MCF 10A (cell line): ENCODE measurements around the gene PIK3R5. TPM values are rescaled to one million over a fixed set of nuclear protein-coding genes. Genes with fewer than 3 reads are reported as not detected.

Experiments
- BruUV-seq: library from RNA; stranded (reverse); fragments of 400-500 nt; replicated peaks from 2 replicates; lab custom pipeline; 2021; lab: Mats Ljungman, UMichigan
- CTCF ChIA-PET: fragments of 300-600 bp; sonication (Branson Sonifier 250); formaldehyde crosslinking; extraction: SDS; loops from one replicate; lab custom pipeline; 2021; ENCODE audit warnings: antibody characterized with exemption, inconsistent platforms; lab: Yijun Ruan, JAX
- POLR2A ChIA-PET: fragments of 300-600, 350-650 bp; sonication (Branson Sonifier 250); formaldehyde crosslinking; extraction: SDS; loops from one replicate; lab custom pipeline; 2020; ENCODE audit warnings: antibody characterized with exemption, inconsistent platforms; lab: Yijun Ruan, JAX
- DNase-seq: peaks from one replicate; pipeline ENCODE4 v3.0.0-alpha.2; 2018; ENCODE audit not compliant: unreplicated experiment
- H3K27ac Mint-ChIP-seq: one replicate; pipeline ENCODE4 v1.8.0; 2022; ENCODE audit warnings: mild to moderate bottlenecking, low read depth, mixed read lengths; ENCODE audit not compliant: unreplicated experiment
- H3K27me3 Mint-ChIP-seq: one replicate; pipeline ENCODE4 v1.8.0; 2022; ENCODE audit warnings: mixed read lengths; ENCODE audit not compliant: insufficient read depth, unreplicated experiment
- H3K36me3 Mint-ChIP-seq: one replicate; pipeline ENCODE4 v1.8.0; 2022; ENCODE audit warnings: mild to moderate bottlenecking, moderate library complexity, mixed read lengths; ENCODE audit not compliant: insufficient read depth, unreplicated experiment
- H3K4me1 Mint-ChIP-seq: one replicate; pipeline ENCODE4 v1.8.0; 2022; ENCODE audit warnings: mixed read lengths; ENCODE audit not compliant: insufficient read depth, unreplicated experiment
- H3K4me3 Mint-ChIP-seq: one replicate; pipeline ENCODE4 v1.8.0; 2022; ENCODE audit warnings: mild to moderate bottlenecking, moderate library complexity, mixed read lengths; ENCODE audit not compliant: unreplicated experiment
- H3K9me3 Mint-ChIP-seq: one replicate; pipeline ENCODE4 v1.8.0; 2022; ENCODE audit warnings: mixed read lengths; ENCODE audit not compliant: unreplicated experiment
- CTCF ChIP-seq: fragments of 200-600 bp; IDR thresholded peaks from one replicate; pipeline ENCODE4 v1.8.0; 2022; ENCODE audit warnings: antibody characterized with exemption, mild to moderate bottlenecking; ENCODE audit not compliant: unreplicated experiment
- intact Hi-C: fragments of 100-400 bp; cut with micrococcal nuclease; formaldehyde crosslinking; loops from 2 replicates; pipeline ENCODE4 v1.14.1; 2022
- total RNA-seq: library from RNA; stranded (reverse); gene quantifications from 2 replicates; pipeline ENCODE4 v1.2.3, GENCODE V29; 2022

PIK3R5 gene
- total RNA-seq, 1 experiment from 2014 or later: not detected

- H3K27ac Mint-ChIP-seq: no peak overlapping the region
- no peaks in the 10 kb centered on the region for H3K36me3 Mint-ChIP-seq
- H3K27me3 Mint-ChIP-seq: peaks cover 8% of the 10 kb centered on the region
- TF ChIP-seq CTCF: no peak
- BruUV-seq: no TSS peak
- no peaks in the 10 kb centered on the region for H3K4me1 Mint-ChIP-seq
- CTCF ChIA-PET: interaction anchor here (0.5 to 1.5 kb wide), 5 partner anchors 9 to 248 kb away, joined by 3 to 6 read pairs (median 3); no protein-coding TSS in a partner anchor
- no peak for DNase-seq
- peaks cover 12% of the 10 kb centered on the region for H3K9me3 Mint-ChIP-seq
- POLR2A ChIA-PET: no interaction called here
- intact Hi-C loops: no loop called here
- no peak overlapping the region for H3K4me3 Mint-ChIP-seq
Observed at GRCh38 chr17:9004132-9004960, 38.8 kb upstream of the PIK3R5 start.

- TF ChIP-seq CTCF: no peak
- no peaks in the 10 kb centered on the region for H3K36me3 Mint-ChIP-seq
- ChIA-PET POLR2A (no interaction called here), CTCF (interaction anchor here (1.5 kb wide), 1 partner anchor 9 kb away, joined by 4 read pairs; no protein-coding TSS in a partner anchor)
- peaks cover 12% of the 10 kb centered on the region for H3K9me3 Mint-ChIP-seq
- H3K27ac Mint-ChIP-seq: no peak overlapping the region
- no TSS peak for BruUV-seq
- no peaks in the 10 kb centered on the region for H3K4me1 Mint-ChIP-seq
- no peak for DNase-seq
- H3K4me3 Mint-ChIP-seq: no peak overlapping the region
- H3K27me3 Mint-ChIP-seq: peaks cover 8% of the 10 kb centered on the region
- intact Hi-C loops: no loop called here
Observed at GRCh38 chr17:9003355-9004131, 38.0 kb upstream of the PIK3R5 start.

- intact Hi-C loops: no loop called here
- Mint-ChIP-seq H3K36me3 (no peaks in the 10 kb centered on the region), H3K27ac (no peak overlapping the region), H3K4me3 (no peak overlapping the region), H3K9me3 (peaks cover 10% of the 10 kb centered on the region), H3K4me1 (no peaks in the 10 kb centered on the region), H3K27me3 (peaks cover 5% of the 10 kb centered on the region)
- ChIA-PET POLR2A (no interaction called here), CTCF (interaction anchor here (0.5 to 0.7 kb wide), 2 partner anchors 8 to 1630 kb away, joined by 3 to 4 read pairs; no protein-coding TSS in a partner anchor)
- DNase-seq: no peak
- BruUV-seq: no TSS peak
- no peak for TF ChIP-seq CTCF
Observed at GRCh38 chr17:9002606-9003354, 37.3 kb upstream of the PIK3R5 start.
